ENCODE data around the gene TLK1.

- TF ChIP-seq CTCF (IDR thresholded peaks at IDR 0.05) (no peak), POLR2AphosphoS5 (IDR thresholded peaks at IDR 0.05) (no peak)
Observed at GRCh38 chr2:171080607-171081006, 80.1 kb downstream of the TLK1 start.

Measured in sigmoid colon (tissue), 4 donors.